Left ventricle myocardium inferior (tissue), 1 donor: Measurements from ENCODE around the gene ASB15. TPM values are rescaled to one million over a fixed set of nuclear protein-coding genes. Genes with fewer than 3 reads are reported as not detected.
A peak's percentile ranks its signal among the peaks of the same experiment; 100 is the strongest.

ENCODE experiments used
- DNase-seq: peaks from one replicate; pipeline ENCODE4 v3.0.0-alpha.2; 2020
- H3K27ac ChIP-seq: fragments of 200-600 bp; replicated peaks from 2 replicates; pipeline ENCODE4 v1.8.0; 2021
- H3K27me3 ChIP-seq: fragments of 200-600 bp; 2 replicates; pipeline ENCODE4 v1.8.0; 2021; ENCODE audit warnings: low read depth
- H3K36me3 ChIP-seq: fragments of 200-600 bp; 2 replicates; pipeline ENCODE4 v1.8.0; 2021
- H3K4me1 ChIP-seq: fragments of 200-600 bp; 2 replicates; pipeline ENCODE4 v1.8.0; 2021
- H3K4me3 ChIP-seq: fragments of 200-600 bp; 2 replicates; pipeline ENCODE4 v1.8.0; 2021; ENCODE audit warnings: mild to moderate bottlenecking, moderate library complexity
- H3K9me3 ChIP-seq: fragments of 200-600 bp; replicated peaks from 2 replicates; pipeline ENCODE4 v1.8.0; 2021
- intact Hi-C: fragments of 100-400 bp; cut with micrococcal nuclease; formaldehyde crosslinking; loops from one replicate; pipeline ENCODE4 v1.11.0; 2022
- total RNA-seq: library from RNA; stranded (reverse); fragmentation: NEBNext Ultra II Directional; extraction: Animal tissue kit (Norgen Biotek cat#: 25700); gene quantifications from one replicate; pipeline ENCODE4 v1.2.1, GENCODE V29; 2021
- TF ChIP-seq, protein P1 (sequence below): fragments of 200-600 bp; IDR thresholded peaks from 2 replicates; pipeline ENCODE4 v1.8.0; 2021; ENCODE audit warnings: antibody characterized with exemption, mild to moderate bottlenecking, borderline replicate concordance
- donor health status: DM: no; HTN: yes; CAD: no; lungs with severe emphysema.

Gene ASB15
- total RNA-seq, 1 donor from 2014 or later, result 76.8 TPM

DNA sequence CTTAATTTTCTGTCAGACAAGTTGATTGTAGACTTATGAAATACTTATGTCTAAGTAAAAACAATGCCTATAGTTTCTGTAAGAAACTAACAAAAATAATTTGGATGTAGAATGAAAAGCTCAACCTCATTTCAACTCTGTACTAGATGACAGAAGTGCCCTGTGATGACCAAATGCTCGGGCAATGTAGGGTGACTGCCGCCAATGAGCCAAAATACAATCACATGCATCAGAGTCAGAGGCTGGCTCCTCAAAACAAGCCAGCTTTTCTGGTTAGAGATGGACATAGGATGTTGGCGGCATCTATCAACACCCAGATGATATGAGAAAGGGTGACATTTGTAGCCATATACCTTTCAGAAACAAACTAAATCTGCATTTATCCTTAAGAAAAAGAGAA, 78.0 kb downstream of the ASB15 start:
- DNase-seq, result no peak
- no peaks in the 10 kb centered on the region for H3K27me3 ChIP-seq
- peaks cover 15% of the 10 kb centered on the region for H3K36me3 ChIP-seq
- no peaks in the 10 kb centered on the region for H3K9me3 ChIP-seq
- H3K27ac ChIP-seq, result peak overlapping the region; percentile 64
- intact Hi-C loops, result loop anchor here (5.0 kb wide), 1 partner anchor 188 kb away; no protein-coding TSS in a partner anchor
- H3K4me3 ChIP-seq, result no peak overlapping the region
- peaks cover 74% of the 10 kb centered on the region for H3K4me1 ChIP-seq
- TF ChIP-seq, protein P1, sequence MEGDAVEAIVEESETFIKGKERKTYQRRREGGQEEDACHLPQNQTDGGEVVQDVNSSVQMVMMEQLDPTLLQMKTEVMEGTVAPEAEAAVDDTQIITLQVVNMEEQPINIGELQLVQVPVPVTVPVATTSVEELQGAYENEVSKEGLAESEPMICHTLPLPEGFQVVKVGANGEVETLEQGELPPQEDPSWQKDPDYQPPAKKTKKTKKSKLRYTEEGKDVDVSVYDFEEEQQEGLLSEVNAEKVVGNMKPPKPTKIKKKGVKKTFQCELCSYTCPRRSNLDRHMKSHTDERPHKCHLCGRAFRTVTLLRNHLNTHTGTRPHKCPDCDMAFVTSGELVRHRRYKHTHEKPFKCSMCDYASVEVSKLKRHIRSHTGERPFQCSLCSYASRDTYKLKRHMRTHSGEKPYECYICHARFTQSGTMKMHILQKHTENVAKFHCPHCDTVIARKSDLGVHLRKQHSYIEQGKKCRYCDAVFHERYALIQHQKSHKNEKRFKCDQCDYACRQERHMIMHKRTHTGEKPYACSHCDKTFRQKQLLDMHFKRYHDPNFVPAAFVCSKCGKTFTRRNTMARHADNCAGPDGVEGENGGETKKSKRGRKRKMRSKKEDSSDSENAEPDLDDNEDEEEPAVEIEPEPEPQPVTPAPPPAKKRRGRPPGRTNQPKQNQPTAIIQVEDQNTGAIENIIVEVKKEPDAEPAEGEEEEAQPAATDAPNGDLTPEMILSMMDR, result no peak

DNA sequence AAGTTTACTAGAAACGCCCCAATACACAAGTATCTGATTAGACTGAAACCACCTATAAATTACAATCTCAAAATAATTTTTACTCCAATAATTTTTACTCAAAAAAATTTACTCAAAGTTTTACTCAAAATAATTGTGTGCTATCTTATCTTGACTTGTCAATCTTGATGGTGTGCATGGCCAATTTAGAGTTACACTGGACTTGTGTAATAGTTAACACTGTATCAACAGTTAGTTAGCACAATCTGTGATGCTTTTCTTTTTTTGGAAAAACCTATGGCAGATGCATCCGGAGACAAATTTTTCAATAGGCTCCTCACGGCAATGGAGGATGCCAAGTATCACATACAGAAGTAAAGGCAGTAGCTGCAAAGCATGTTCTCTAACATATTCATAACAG, 79.0 kb downstream of the ASB15 start:
- Histone ChIP-seq H3K27ac (peak overlapping the region; percentile 64), H3K27me3 (no peaks in the 10 kb centered on the region), H3K4me1 (peaks cover 64% of the 10 kb centered on the region), H3K4me3 (no peak overlapping the region), H3K36me3 (peaks cover 15% of the 10 kb centered on the region), H3K9me3 (no peaks in the 10 kb centered on the region)
- TF ChIP-seq, protein P1, result no peak
- DNase-seq, result no peak
- intact Hi-C loops, result loop anchor here (5.0 kb wide), 1 partner anchor 187 kb away; no protein-coding TSS in a partner anchor

DNA sequence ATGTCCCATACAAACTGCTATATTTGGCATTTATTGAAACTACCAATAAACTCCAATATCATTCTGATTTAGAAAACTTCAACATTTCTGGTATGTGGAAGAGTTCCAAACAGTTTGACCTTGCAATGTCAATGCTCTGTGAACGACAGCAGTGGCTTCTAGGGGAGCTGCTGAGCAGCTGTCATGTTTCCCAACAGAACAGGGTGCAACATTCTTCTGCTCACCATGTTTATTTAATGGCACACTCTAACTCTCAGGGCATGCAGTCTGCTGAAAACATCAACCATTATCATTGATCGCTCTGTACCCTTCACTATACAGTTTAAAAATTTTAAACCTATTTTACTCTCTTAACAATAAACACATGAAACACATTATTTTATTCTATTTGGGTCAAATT, 79.9 kb downstream of the ASB15 start:
- peaks cover 15% of the 10 kb centered on the region for H3K36me3 ChIP-seq
- H3K27me3 ChIP-seq, result no peaks in the 10 kb centered on the region
- intact Hi-C loops, result loop anchor here (5.0 kb wide), 1 partner anchor 186 kb away; no protein-coding TSS in a partner anchor
- peaks cover 60% of the 10 kb centered on the region for H3K4me1 ChIP-seq
- no peak overlapping the region for H3K4me3 ChIP-seq
- H3K9me3 ChIP-seq, result no peaks in the 10 kb centered on the region
- TF ChIP-seq, protein P1, result no peak
- DNase-seq, result no peak
- H3K27ac ChIP-seq, result peak overlapping the region; percentile 64

DNA sequence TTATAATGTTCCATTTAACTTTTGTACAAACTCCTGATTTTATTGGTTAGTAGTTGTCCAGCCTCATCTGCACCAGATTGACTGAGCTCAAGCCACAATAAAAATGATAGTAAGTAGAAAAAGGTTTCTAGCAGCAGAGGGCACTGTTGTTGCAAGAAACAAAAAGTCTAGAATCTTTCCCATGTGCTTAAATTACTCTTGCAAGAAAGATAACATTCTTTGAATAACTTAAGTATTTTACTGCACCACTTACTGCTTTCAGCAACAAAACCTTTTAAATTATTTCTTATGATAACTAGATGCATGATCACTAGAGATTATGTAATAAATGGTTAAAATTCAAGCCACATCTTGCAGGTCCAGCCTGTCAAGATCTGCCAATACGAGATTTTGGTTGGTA, 81.1 kb downstream of the ASB15 start:
- Histone ChIP-seq H3K4me1 (peaks cover 51% of the 10 kb centered on the region), H3K27ac (peak overlapping the region; percentile 64), H3K27me3 (no peaks in the 10 kb centered on the region), H3K4me3 (no peak overlapping the region), H3K9me3 (no peaks in the 10 kb centered on the region), H3K36me3 (peaks cover 26% of the 10 kb centered on the region)
- TF ChIP-seq, protein P1, result peak; percentile 69
- no peak for DNase-seq
- intact Hi-C loops, result loop anchor here (5.0 kb wide), 1 partner anchor 185 kb away; no protein-coding TSS in a partner anchor

DNA sequence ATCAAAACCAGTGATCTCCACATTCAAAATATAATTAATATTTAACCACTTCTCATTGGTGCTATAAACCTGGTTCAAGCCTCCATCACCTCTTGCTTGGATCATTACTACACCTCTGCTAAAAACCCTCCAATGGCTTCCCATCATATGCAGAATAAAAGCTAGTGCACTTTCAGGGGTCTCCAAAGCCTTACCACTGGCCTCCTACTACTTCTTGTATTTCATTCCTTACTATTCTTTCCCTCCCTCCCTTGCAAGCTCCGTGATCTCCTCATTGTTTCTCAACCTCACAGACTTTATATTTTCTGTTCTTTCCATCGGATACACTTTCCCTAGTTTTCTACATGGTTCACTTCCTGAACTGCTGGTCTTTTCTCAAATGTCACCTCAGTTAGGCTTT, 85.5 kb downstream of the ASB15 start:
- Histone ChIP-seq H3K4me1 (peaks cover 15% of the 10 kb centered on the region), H3K27ac (no peak overlapping the region), H3K36me3 (peaks cover 64% of the 10 kb centered on the region), H3K4me3 (no peak overlapping the region), H3K27me3 (no peaks in the 10 kb centered on the region), H3K9me3 (no peaks in the 10 kb centered on the region)
- TF ChIP-seq, protein P1, result no peak
- intact Hi-C loops, result no loop called here
- no peak for DNase-seq
